HG03025 (cell line): Measurements from ENCODE around the gene AGAP1.

ENCODE experiments used
- ATAC-seq: cut with Tn5 transposase; IDR thresholded peaks from one replicate; pipeline ENCODE4 v1.9.1; 2021; ENCODE audit warnings: mild to moderate bottlenecking, moderate library complexity; ENCODE audit not compliant: unreplicated experiment, low FRiP score

AGAP1 gene

DNA sequence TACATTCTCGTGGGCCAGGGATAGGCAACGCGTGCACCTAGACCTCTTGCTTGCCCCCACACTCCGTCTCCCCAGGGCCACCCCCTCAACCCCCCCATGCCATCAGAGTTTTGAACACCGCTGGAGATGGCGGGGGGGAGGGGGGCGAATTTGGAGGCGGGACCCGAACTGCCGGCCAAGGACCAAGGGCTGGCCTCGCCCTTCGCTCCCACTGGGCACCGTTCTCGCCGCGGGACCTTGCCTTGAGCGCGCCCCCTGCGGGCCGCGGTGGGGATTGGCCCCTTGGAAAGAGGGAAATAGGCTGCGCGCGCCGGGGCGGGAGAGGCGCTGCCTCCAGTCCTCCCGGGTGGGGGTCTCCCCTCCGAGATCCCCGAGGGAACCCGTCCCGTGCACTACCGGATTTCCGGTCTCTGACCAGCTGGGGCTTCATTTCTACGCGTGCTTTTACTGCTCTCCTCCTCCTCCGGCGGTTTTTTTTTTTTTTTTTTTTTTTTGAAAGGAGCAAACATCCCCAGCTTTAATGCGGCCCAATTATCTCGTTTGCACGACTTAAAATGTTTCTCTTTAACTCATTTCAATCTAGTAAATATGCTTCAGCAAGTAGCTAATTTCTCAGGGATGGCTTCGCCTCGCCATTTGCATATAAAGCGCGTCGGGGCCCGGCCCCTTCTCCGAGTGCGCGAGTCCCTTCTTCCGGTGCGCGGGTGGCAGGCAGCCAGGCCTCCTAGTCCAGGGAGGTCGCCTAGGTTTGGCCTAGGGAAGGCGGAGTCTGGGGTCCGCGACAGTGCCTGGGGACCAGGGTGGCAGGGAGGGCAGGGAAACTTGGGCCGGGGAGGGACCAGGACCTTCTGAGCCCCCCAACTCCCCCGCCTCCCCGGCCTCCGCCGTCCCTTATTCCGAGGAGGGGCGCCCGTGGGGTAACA is 684.4 kb downstream of the AGAP1 start:
- no peak for ATAC-seq

GRCh38 chr2:236178890-236179235 is 685.0 kb downstream of the AGAP1 start:
- ATAC-seq = no peak

- ATAC-seq = no peak
Observed at GRCh38 chr2:236179236-236180075, 685.6 kb downstream of the AGAP1 start.

DNA sequence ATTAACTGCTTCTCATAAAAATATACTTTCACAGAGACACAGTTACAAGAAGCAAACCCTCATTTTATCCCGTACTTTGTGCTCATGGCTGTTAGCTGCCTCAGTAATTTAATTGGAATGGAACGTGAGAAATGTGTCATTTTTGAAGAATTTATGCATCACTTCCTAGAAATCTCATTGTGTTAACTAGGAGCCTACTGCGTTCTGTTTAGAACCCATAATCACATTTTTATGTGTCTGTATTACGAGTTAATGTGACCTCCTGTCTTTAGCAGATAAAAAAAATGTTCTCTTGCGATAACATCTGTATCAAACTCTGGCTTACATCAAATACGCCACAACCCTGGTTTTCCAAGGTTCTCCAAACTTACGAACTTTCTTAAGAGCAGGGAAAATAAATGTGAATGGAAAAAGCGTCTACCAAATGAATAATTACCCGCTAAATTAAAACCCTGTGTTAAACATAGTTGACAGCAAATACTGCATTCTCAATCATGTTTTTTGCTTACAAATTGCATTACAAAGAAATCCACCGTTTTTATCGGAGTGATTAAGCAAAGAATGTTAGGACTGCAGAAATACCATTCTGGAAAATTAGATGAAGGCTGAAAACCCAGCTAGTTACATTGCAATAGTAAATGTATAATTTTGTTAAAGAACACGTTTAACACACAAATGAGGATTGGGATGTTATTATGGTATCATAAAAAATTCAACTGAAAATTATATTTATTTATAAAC is 686.4 kb downstream of the AGAP1 start:
- ATAC-seq = no peak

- no peak for ATAC-seq
Observed at GRCh38 chr2:236180831-236181453, 687.1 kb downstream of the AGAP1 start.
